NCI-H1417 treated with DMSO at 0.1 percent for 48 hours (cell line): Measurements from ENCODE around the gene CCDC85C.

ENCODE experiments used
- DNase-seq: peaks from one replicate; lab custom pipeline; 2025; lab: John Stamatoyannopoulos, UW

Gene CCDC85C

DNA sequence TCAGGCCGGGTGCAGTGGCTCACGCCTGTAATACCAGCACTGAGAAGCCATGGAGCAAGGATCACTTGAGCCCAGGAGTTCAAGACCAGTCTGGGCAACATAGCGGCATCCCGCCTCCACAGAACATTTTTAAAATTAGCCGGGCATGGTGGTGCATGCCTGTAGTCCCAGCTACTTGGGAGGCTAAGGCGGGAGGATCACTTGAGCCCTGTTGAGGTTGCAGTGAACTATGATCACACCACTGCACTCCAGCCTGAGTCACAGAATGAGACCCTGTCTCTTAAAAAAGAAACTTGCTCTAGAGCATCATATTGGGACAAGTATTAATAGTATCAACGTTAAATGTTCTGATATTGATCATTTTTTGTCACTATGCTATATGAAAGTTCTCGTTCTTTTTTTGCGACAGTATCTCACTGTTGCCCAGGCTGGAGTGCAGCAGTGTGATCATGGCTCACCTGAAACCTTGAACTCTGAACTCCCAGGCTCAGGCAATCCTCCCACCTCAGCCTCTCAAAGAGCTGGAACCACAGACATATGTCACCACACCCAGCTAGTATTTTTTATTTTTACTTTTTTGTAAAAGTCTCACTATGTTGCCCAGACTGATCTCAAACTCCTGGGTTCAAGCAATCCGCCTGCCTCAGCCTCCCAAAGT lies 47.7 kb downstream of the CCDC85C start:
- DNase-seq, result no peak

DNA sequence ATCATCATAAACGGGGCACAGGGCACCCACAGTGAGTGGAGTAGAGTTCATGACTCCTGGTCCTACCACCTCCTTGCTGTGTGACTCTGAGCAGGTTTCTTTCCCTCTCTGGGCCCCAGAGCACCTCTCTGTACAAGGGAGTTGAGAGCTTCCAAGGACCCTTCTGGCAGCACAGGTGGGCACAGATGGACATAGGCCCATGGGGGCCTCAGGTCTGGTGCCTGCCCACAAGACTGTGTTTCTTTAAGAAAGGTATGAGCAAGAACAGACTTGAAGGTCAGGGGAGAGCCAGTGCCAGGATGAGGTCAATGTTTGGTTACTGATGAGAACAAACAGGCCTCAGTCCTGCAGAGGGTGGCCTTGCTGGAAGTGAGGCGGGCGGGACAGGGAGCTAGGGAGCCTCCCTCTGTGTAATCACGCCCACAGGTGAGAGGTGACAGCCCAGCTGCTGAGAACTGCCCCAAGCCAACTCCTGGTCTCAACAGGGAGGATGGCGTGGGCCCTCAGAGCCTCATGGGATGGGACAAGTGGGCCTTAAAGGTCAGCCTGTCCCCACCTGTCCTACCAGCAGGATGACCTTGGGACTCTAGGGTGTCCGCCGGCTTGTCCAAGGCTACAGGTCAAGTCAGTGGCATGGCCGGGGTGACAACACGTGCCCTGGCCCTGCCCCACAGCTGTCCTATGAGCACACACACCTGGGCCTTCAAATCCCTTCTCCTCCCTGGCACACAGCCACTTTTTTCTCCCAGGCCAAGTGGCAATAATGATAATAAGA lies 49.1 kb downstream of the CCDC85C start:
- no peak for DNase-seq

DNA sequence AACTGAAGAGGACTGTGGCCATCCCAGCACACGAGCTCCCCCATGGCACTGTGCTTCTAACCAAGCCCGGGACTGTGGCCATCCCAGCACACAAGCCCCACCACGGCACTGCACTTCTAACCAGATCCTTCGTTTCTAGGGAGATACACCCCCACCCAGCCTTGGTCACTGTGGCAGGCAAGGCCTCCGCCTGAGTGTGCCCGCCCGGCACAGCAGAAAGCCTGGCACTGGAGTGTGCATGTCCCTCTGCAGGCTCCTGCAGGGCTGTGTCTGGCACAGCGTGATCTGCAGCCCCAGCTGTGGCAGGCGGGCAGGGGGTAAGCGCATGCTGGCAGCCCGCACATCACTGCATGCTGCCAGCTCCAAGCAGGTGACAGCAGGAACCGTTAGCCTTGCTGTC lies 49.8 kb downstream of the CCDC85C start:
- no peak for DNase-seq

GRCh38 chr14:99552572-99553216 lies 51.3 kb downstream of the CCDC85C start:
- no peak for DNase-seq

- DNase-seq, result no peak
Observed at GRCh38 chr14:99552021-99552553, 51.9 kb downstream of the CCDC85C start.

GRCh38 chr14:99551034-99551922 lies 52.7 kb downstream of the CCDC85C start:
- DNase-seq, result no peak

- DNase-seq, result no peak
Observed at GRCh38 chr14:99550387-99550992, 53.5 kb downstream of the CCDC85C start.

- DNase-seq, result no peak
Observed at GRCh38 chr14:99549684-99550083, 54.3 kb downstream of the CCDC85C start.

- DNase-seq, result no peak
Observed at GRCh38 chr14:99548871-99549515, 55.0 kb downstream of the CCDC85C start.

DNA sequence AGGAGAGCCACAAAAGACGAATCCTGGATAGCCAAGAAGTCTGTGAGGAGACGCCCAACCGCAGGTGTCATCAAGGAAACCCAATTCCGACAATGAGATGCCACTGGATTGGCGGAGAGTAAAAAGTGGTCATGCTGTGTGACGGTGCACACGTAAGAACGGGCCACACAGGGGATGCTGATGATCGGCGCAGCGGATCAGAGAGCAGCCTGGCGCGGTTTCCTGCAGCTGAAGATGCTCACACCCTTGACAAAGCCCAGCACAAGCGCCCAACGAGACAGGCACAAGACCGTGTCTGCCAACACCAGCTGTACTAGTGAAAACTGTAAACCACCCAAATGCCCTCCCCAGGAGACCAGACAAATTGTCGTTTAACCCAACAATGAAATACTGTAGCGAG lies 55.8 kb downstream of the CCDC85C start:
- DNase-seq, result no peak

GRCh38 chr14:99546234-99546879 lies 57.6 kb downstream of the CCDC85C start:
- no peak for DNase-seq

- no peak for DNase-seq
Observed at GRCh38 chr14:99545586-99545985, 58.4 kb downstream of the CCDC85C start.

GRCh38 chr14:99544991-99545390 lies 59.0 kb downstream of the CCDC85C start:
- no peak for DNase-seq

GRCh38 chr14:99543985-99544384 lies 60.0 kb downstream of the CCDC85C start:
- no peak for DNase-seq

GRCh38 chr14:99543370-99543769 lies 60.6 kb downstream of the CCDC85C start:
- no peak for DNase-seq

GRCh38 chr14:99542566-99542965 lies 61.4 kb downstream of the CCDC85C start:
- DNase-seq, result no peak

DNA sequence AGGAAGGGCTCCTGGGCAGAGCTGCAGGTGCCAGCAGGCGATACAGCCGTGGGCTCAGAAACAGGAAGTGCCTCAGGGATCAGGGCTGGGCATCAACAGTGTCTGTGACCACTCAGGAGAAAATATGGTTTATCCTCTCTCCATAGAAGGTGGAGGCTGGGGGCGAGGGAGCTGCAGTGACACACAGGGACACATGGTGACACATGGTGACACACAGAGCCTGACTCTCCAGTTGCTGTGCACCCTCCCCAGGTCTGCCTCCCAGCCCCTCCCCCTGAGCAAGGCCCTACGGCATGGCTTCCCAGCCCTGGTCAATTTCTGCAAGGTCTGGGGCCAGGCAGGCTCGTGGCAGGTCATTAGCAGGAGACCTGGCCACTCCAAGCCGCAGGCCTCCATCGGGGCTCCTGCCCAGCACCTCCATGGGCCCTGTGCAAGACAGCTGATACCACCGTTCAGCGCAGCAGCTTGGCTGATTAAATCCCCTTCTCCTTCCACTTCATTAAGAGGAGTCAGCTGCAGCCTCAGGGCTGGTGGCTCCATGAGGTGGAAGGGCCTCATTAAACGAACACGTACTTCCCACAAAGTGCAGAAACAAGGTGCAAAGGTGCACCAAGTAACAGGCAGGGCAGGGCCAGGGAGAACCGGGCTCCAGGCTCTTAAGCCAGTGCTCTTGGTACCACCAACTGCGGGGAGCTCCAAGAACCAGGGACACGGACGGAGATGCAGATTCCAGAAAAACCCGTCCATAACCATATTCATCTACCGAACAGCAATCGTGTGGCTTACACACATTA lies 62.1 kb downstream of the CCDC85C start:
- no peak for DNase-seq

DNA sequence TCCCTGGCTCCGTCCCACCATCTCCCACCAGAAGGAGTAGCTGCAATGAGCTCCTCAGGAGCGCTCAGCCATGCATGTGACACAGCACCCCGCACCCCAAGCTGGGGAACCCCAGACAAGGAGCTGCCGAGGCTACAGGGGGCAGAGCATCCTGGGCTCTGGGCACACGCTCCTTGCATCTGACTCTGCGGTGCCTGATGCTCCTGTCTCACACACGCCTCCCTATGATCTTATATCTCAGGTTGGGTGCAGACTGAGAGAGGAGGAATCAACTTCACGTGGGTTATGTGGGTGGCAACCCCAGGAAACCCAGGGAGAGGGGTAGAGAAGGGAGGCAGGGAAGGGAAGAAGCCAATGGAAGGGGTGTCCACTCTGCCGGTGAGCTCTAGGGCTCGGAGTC lies 62.8 kb downstream of the CCDC85C start:
- DNase-seq, result no peak

DNA sequence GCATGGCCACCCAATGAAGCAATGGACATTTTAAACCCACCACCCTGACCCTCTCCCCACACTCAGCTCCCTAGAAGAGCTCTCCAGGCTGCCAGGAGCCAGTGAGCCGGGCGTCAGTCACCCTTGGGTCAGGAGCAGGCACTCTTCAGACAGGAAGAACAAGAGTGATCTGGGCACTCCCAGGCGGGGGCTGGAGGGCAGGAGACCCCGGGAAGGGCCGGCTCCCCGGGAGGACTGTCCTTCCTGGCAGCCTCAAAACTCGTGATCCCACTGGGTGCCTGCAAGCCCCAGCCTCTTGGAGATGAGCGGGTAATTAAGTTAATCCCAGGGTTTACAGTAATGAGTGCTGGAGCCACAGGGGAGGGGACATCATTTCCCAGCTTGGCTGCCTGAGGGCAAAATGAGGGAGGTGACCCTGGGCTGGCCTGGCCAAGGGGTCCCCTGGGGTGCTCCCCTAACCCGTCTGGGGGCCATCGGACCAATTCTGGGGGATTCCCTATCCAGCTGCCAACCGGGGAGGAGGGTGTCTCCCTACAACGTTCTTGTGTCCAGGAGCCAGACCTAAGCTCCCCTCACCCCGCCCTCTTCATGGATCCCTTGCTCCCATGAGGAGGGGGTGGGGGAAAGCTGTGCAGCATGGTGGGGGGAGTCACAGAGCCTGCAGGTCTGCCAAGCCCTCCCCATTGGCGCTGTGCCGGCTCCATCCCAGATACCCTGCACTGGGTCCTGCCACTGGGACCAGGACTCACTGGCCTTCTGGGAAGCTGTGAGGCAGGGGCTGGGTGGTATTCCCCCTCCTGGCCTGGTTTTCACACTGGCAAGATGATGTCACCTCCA lies 63.6 kb downstream of the CCDC85C start:
- no peak for DNase-seq
